ENCODE results near the gene IRS2.

IRS2 gene

GRCh38 chr13:109773786-109774185 is 12.6 kb downstream of the IRS2 start:
- no peak for TF ChIP-seq CTCF (conservative IDR thresholded peaks at IDR 0.05; ENCODE audit: control insufficient read depth, insufficient read depth, low read depth, low read length)
- H3K4me3 ChIP-seq (ENCODE audit: control insufficient read depth, low read depth, low read length): no peak overlapping the region
- DNase-seq (ENCODE audit: low read depth): no peak

- peak; percentile 48 for DNase-seq (ENCODE audit: low read depth)
- H3K4me3 ChIP-seq (ENCODE audit: control insufficient read depth, low read depth, low read length): no peak overlapping the region
- TF ChIP-seq CTCF (conservative IDR thresholded peaks at IDR 0.05; ENCODE audit: control insufficient read depth, insufficient read depth, low read depth, low read length): no peak
These were observed 13.1 kb downstream of the IRS2 start for GRCh38 chr13:109773276-109773675.

- no peak for TF ChIP-seq CTCF (conservative IDR thresholded peaks at IDR 0.05; ENCODE audit: control insufficient read depth, insufficient read depth, low read depth, low read length)
- DNase-seq (ENCODE audit: low read depth): no peak
- H3K4me3 ChIP-seq (ENCODE audit: control insufficient read depth, low read depth, low read length): no peak overlapping the region
These were observed 14.5 kb downstream of the IRS2 start for GRCh38 chr13:109771926-109772325.

GRCh38 chr13:109770436-109770835 is 15.9 kb downstream of the IRS2 start:
- DNase-seq (ENCODE audit: low read depth): no peak
- TF ChIP-seq CTCF (conservative IDR thresholded peaks at IDR 0.05; ENCODE audit: control insufficient read depth, insufficient read depth, low read depth, low read length): no peak
- H3K4me3 ChIP-seq (ENCODE audit: control insufficient read depth, low read depth, low read length): no peak overlapping the region

GRCh38 chr13:109769921-109770320 is 16.5 kb downstream of the IRS2 start:
- TF ChIP-seq CTCF (conservative IDR thresholded peaks at IDR 0.05; ENCODE audit: control insufficient read depth, insufficient read depth, low read depth, low read length): no peak
- no peak overlapping the region for H3K4me3 ChIP-seq (ENCODE audit: control insufficient read depth, low read depth, low read length)
- DNase-seq (ENCODE audit: low read depth): no peak

- no peak for DNase-seq (ENCODE audit: low read depth)
- H3K4me3 ChIP-seq (ENCODE audit: control insufficient read depth, low read depth, low read length): no peak overlapping the region
- no peak for TF ChIP-seq CTCF (conservative IDR thresholded peaks at IDR 0.05; ENCODE audit: control insufficient read depth, insufficient read depth, low read depth, low read length)
These were observed 17.1 kb downstream of the IRS2 start for GRCh38 chr13:109769275-109769674.

- no peak for DNase-seq (ENCODE audit: low read depth)
- no peak for TF ChIP-seq CTCF (conservative IDR thresholded peaks at IDR 0.05; ENCODE audit: control insufficient read depth, insufficient read depth, low read depth, low read length)
These were observed 17.8 kb downstream of the IRS2 start for GRCh38 chr13:109768616-109769015.

More at GRCh38 chr13:109768616-109769015, 17.8 kb downstream of the IRS2 start:
- no peak overlapping the region for H3K4me3 ChIP-seq (ENCODE audit: control insufficient read depth, low read depth, low read length)
